Activated T-cell treated with anti-CD3 and anti-CD28 coated beads, Interleukin-2, amount 50 U/mL, for 4 hours (primary cell): Measurements from ENCODE around the gene RIN3. TPM values are rescaled to one million over a fixed set of nuclear protein-coding genes. Genes with fewer than 3 reads are reported as not detected.
A peak's percentile ranks its signal among the peaks of the same experiment; 100 is the strongest.

Experiments used
- ATAC-seq, 2 donors: fragments of 200-7000 bp; cut with Tn5 transposase; one replicate each; pipeline ENCODE4 v1.10.0; 2021
- DNase-seq: peaks from one replicate; pipeline ENCODE4 v3.0.0-alpha.2; 2020
- H3K27me3 Mint-ChIP-seq: one replicate; pipeline ENCODE4 v1.8.0; 2021; ENCODE audit warnings: low read depth, mixed read lengths
- H3K36me3 Mint-ChIP-seq: one replicate; pipeline ENCODE4 v1.8.0; 2022; ENCODE audit warnings: mixed read lengths; ENCODE audit not compliant: insufficient read depth
- H3K4me1 Mint-ChIP-seq: one replicate; pipeline ENCODE4 v1.8.0; 2021; ENCODE audit warnings: low read depth, mixed read lengths
- H3K4me3 Mint-ChIP-seq: one replicate; pipeline ENCODE4 v1.8.0; 2021; ENCODE audit warnings: mild to moderate bottlenecking, moderate library complexity, mixed read lengths
- H3K9me3 Mint-ChIP-seq: one replicate; pipeline ENCODE4 v1.8.0; 2021; ENCODE audit warnings: mixed read lengths
- total RNA-seq, 3 donors: library from RNA; stranded (reverse); gene quantifications; one replicate each; pipeline ENCODE4 v1.2.1, GENCODE V29; 2021

Gene RIN3
- total RNA-seq, 3 donors from 2014 or later = 14.2 to 24.3 (median 18.5) TPM

- DNase-seq = no peak
- peak in 1 of 2 donors; percentile 16 for ATAC-seq
- Mint-ChIP-seq H3K4me3 (peak overlapping the region; percentile 57), H3K9me3 (peaks cover 12% of the 10 kb centered on the region), H3K4me1 (peaks cover 92% of the 10 kb centered on the region), H3K27me3 (no peaks in the 10 kb centered on the region), H3K36me3 (peaks cover 16% of the 10 kb centered on the region)
Measured at GRCh38 chr14:92586963-92587699, 73.5 kb downstream of the RIN3 start.

DNA sequence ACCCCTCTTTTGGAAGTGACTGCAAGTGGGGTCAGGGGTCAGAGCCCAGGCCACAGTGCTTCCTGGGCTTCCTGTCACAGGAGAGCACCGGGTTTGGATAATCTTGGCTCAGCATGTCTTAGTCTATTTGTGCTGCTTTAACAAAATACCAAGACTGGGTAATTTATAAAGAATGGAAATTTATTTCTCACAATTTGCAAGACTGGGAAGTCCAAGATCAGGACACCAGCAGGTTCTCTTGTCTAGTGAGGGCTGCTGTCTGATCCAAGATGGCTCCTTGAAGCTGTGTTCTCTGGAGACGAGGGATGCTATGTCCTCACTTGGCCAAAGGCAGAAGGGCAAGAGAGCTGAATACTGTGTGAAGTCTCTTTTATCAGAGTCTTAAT lies 74.1 kb downstream of the RIN3 start:
- ATAC-seq (no peak), DNase-seq (no peak)
- Mint-ChIP-seq H3K4me1 (peaks cover 87% of the 10 kb centered on the region), H3K9me3 (peaks cover 12% of the 10 kb centered on the region), H3K27me3 (no peaks in the 10 kb centered on the region), H3K36me3 (peaks cover 15% of the 10 kb centered on the region), H3K4me3 (no peak overlapping the region)

DNA sequence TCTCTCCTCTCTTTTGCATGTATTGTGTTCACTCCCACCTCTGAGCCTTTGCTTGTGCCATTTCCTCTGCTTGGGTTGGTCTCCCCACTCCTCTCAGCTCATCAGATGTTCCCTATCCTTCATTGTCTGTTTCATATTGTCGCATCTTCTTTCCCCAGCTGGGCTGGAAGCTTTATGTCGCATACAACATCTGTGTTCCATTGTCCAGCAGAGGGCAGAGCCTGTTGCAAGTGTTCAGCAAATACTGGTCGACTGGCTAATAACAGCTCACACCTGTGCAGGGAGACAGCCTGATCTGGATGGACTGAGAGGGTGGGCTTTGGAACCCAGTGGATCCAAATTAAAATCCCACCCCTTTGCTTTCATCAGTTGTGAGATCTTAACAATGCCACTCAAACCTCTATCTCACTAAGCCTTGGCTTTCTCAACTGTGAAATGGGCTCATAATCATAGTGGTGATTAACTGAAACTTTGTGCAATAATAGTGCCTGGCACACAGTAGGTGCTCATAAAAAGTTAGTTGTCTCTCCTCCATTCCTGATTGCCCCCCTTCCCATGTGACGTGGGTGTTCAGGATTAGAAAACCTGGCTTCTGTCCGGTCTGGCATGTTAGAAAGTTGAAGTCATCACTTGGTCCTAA lies 75.8 kb downstream of the RIN3 start:
- Mint-ChIP-seq H3K36me3 (peaks cover 13% of the 10 kb centered on the region), H3K4me3 (no peak overlapping the region), H3K4me1 (peaks cover 72% of the 10 kb centered on the region), H3K27me3 (no peaks in the 10 kb centered on the region), H3K9me3 (peaks cover 12% of the 10 kb centered on the region)
- ATAC-seq (no peak), DNase-seq (no peak)

DNA sequence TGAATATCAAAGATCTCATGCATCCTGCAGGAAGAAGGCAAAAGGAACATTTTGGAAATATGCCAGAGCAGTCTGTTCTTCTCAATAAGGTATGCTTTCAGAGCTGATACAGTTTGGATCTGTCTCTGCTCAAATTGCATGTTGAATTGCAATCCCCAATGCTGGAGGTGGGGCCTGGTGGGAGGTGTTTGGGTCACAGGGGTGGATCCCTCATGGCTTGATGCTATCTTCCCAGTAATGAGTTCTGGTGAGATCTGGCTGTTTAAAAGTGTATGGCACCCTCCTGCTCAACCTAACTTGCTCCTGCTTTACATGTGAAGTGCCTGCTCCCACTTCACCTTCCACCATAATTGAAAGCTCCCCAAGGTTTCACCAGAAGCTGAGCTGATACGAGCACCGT lies 76.6 kb downstream of the RIN3 start:
- peaks cover 13% of the 10 kb centered on the region for H3K36me3 Mint-ChIP-seq

DNA sequence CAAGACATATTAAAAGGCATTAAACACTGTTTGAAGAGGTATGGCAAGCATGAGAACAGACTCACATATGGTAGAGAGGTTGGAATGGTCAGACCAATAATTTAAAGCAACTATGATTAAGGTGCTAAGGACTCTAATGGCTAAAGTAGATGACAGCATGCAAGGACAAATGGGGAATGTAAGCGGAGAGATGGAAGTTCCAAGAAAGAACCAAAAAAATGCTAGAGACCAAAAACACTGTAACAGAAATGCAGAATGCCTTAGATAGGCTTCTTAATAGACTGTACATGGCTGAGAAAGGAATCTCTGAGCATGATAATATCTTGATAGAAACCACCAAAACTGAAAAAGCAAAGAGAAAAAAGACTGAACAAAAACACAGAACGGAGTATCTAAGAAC lies 77.4 kb downstream of the RIN3 start:
- Mint-ChIP-seq H3K36me3 (peaks cover 13% of the 10 kb centered on the region), H3K9me3 (peaks cover 12% of the 10 kb centered on the region), H3K4me3 (no peak overlapping the region), H3K27me3 (no peaks in the 10 kb centered on the region), H3K4me1 (peaks cover 56% of the 10 kb centered on the region)
- ATAC-seq (no peak), DNase-seq (no peak)

More for the DNA sequence above, 76.6 kb downstream of the RIN3 start:
- peaks cover 64% of the 10 kb centered on the region for H3K4me1 Mint-ChIP-seq
- H3K9me3 Mint-ChIP-seq = peaks cover 12% of the 10 kb centered on the region
- ATAC-seq (no peak), DNase-seq (no peak)
- H3K27me3 Mint-ChIP-seq = no peaks in the 10 kb centered on the region
- no peak overlapping the region for H3K4me3 Mint-ChIP-seq

DNA sequence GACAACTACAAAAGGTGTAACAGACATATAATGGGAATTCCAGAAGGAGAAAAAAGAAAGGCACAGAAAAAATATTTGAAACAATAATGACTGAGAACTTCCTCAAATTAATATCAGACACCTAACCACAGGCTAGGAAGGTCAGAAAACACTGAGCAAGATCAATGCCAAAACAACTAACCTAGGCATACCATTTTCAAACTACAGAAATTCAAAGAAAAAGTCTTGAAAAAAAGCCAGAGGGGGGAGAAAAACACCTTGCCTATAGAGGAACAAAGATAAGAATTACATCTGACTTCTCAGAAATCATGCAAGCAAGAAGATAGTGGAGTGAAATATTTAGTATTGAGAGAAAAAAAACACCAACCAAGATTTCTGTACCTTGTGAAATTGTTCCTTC lies 77.8 kb downstream of the RIN3 start:
- ATAC-seq (no peak), DNase-seq (no peak)
- peaks cover 52% of the 10 kb centered on the region for H3K4me1 Mint-ChIP-seq
- H3K4me3 Mint-ChIP-seq = no peak overlapping the region
- peaks cover 12% of the 10 kb centered on the region for H3K9me3 Mint-ChIP-seq
- no peaks in the 10 kb centered on the region for H3K27me3 Mint-ChIP-seq
- peaks cover 13% of the 10 kb centered on the region for H3K36me3 Mint-ChIP-seq

- peaks cover 12% of the 10 kb centered on the region for H3K9me3 Mint-ChIP-seq
- H3K36me3 Mint-ChIP-seq = peaks cover 13% of the 10 kb centered on the region
- peaks cover 22% of the 10 kb centered on the region for H3K4me1 Mint-ChIP-seq
- H3K27me3 Mint-ChIP-seq = no peaks in the 10 kb centered on the region
- ATAC-seq (no peak), DNase-seq (no peak)
- H3K4me3 Mint-ChIP-seq = no peak overlapping the region
Measured at GRCh38 chr14:92595267-92595666, 81.7 kb downstream of the RIN3 start.

DNA sequence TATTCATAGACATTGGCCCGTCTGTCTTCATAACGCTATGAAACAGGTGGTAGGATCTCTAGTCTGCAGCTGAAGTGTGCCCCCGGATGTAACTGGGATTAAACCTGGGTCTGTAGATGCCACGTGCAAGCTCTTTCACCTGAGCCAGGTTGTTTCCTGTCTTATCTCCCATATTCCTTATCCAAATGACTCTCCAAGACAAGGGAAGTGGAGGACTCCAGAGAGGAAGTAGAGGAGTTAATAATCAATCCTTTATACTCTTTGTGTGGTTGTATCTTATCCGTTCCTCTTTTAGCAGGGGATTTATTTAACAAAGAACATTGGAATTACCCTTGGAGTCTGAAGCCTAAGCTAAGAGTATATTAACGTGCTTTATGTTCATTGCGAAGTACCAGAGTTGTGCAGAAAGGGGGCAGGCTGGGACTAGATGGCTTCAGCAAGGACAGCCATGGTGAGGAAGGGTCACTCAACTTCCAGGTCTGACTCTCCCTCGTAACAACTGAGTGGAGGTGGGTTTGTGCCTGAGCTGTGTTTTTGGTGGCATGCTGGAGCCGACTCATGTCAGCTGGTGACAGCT lies 82.8 kb downstream of the RIN3 start:
- Mint-ChIP-seq H3K4me3 (no peak overlapping the region), H3K9me3 (peaks cover 4% of the 10 kb centered on the region), H3K36me3 (peaks cover 5% of the 10 kb centered on the region), H3K27me3 (no peaks in the 10 kb centered on the region), H3K4me1 (peaks cover 15% of the 10 kb centered on the region)
- ATAC-seq (no peak), DNase-seq (no peak)

- no peaks in the 10 kb centered on the region for H3K27me3 Mint-ChIP-seq
- H3K4me3 Mint-ChIP-seq = no peak overlapping the region
- H3K4me1 Mint-ChIP-seq = peaks cover 18% of the 10 kb centered on the region
- ATAC-seq (no peak), DNase-seq (no peak)
- peaks cover 2% of the 10 kb centered on the region for H3K36me3 Mint-ChIP-seq
- H3K9me3 Mint-ChIP-seq = no peaks in the 10 kb centered on the region
Measured at GRCh38 chr14:92597906-92598905, 84.6 kb downstream of the RIN3 start.

- H3K36me3 Mint-ChIP-seq = no peaks in the 10 kb centered on the region
- no peaks in the 10 kb centered on the region for H3K9me3 Mint-ChIP-seq
- DNase-seq (no peak), ATAC-seq (no peak)
- no peaks in the 10 kb centered on the region for H3K27me3 Mint-ChIP-seq
- peaks cover 25% of the 10 kb centered on the region for H3K4me1 Mint-ChIP-seq
- H3K4me3 Mint-ChIP-seq = no peak overlapping the region
Measured at GRCh38 chr14:92599811-92600210, 86.2 kb downstream of the RIN3 start.

- Mint-ChIP-seq H3K4me3 (no peak overlapping the region), H3K4me1 (peaks cover 25% of the 10 kb centered on the region), H3K9me3 (no peaks in the 10 kb centered on the region), H3K36me3 (no peaks in the 10 kb centered on the region), H3K27me3 (no peaks in the 10 kb centered on the region)
- DNase-seq (no peak), ATAC-seq (peak in 1 of 2 donors; percentile 23)
Measured at GRCh38 chr14:92600318-92601053, 86.9 kb downstream of the RIN3 start.

- Mint-ChIP-seq H3K4me3 (no peak overlapping the region), H3K27me3 (no peaks in the 10 kb centered on the region)
- ATAC-seq = no peak
Measured at GRCh38 chr14:92601131-92601710, 87.6 kb downstream of the RIN3 start.

GRCh38 chr14:92601757-92602417 lies 88.3 kb downstream of the RIN3 start:
- H3K4me1 Mint-ChIP-seq = peaks cover 25% of the 10 kb centered on the region
- DNase-seq = no peak
- H3K4me3 Mint-ChIP-seq = no peak overlapping the region
- H3K9me3 Mint-ChIP-seq = no peaks in the 10 kb centered on the region
- no peak for ATAC-seq
- no peaks in the 10 kb centered on the region for H3K27me3 Mint-ChIP-seq
- peaks cover 2% of the 10 kb centered on the region for H3K36me3 Mint-ChIP-seq

More at GRCh38 chr14:92601131-92601710, 87.6 kb downstream of the RIN3 start:
- H3K4me1 Mint-ChIP-seq = peaks cover 25% of the 10 kb centered on the region
- no peak for DNase-seq
- peaks cover 2% of the 10 kb centered on the region for H3K36me3 Mint-ChIP-seq
- H3K9me3 Mint-ChIP-seq = no peaks in the 10 kb centered on the region
